GM19351 (cell line): Measurements from ENCODE around the gene INTS1.
"Not testable (repeated sequence)": the region's sequence is repeated elsewhere in the genome, so short reads cannot be mapped to it uniquely, and the experiment has no call there.

ENCODE experiments used
- ATAC-seq: cut with Tn5 transposase; IDR thresholded peaks from one replicate; pipeline ENCODE4 v1.9.1; 2021; ENCODE audit warnings: mild to moderate bottlenecking, moderate library complexity; ENCODE audit not compliant: unreplicated experiment

The INTS1 gene

GRCh38 chr7:1531979-1532455 lies 27.8 kb upstream of the INTS1 start:
- ATAC-seq: no peak

GRCh38 chr7:1531263-1531978 lies 27.2 kb upstream of the INTS1 start:
- ATAC-seq: peak; percentile 17

- peak; percentile 10 for ATAC-seq
Observed at GRCh38 chr7:1530946-1531262, 26.7 kb upstream of the INTS1 start.

- no peak for ATAC-seq
Observed at GRCh38 chr7:1529383-1530116, 25.4 kb upstream of the INTS1 start.

- no peak for ATAC-seq
Observed at GRCh38 chr7:1526271-1526754, 22.1 kb upstream of the INTS1 start.

- no peak for ATAC-seq
Observed at GRCh38 chr7:1525409-1525808, 21.2 kb upstream of the INTS1 start.

- ATAC-seq: no peak
Observed at GRCh38 chr7:1523844-1524243, 19.7 kb upstream of the INTS1 start.

- ATAC-seq: no peak
Observed at GRCh38 chr7:1523208-1523607, 19.0 kb upstream of the INTS1 start.

GRCh38 chr7:1521456-1521855 lies 17.3 kb upstream of the INTS1 start:
- ATAC-seq: no peak

- ATAC-seq: no peak
Observed at GRCh38 chr7:1520539-1521234, 16.5 kb upstream of the INTS1 start.

- ATAC-seq: not testable (repeated sequence)
Observed at GRCh38 chr7:1519322-1519922, 15.2 kb upstream of the INTS1 start.

- ATAC-seq: no peak
Observed at GRCh38 chr7:1516586-1517251, 12.5 kb upstream of the INTS1 start.

- ATAC-seq: not testable (repeated sequence)
Observed at GRCh38 chr7:1515509-1515967, 11.3 kb upstream of the INTS1 start.

- ATAC-seq: no peak
Observed at GRCh38 chr7:1514995-1515401, 10.8 kb upstream of the INTS1 start.

GRCh38 chr7:1514407-1514806 lies 10.2 kb upstream of the INTS1 start:
- no peak for ATAC-seq

- no peak for ATAC-seq
Observed at GRCh38 chr7:1513657-1514095, 9.5 kb upstream of the INTS1 start.

GRCh38 chr7:1512781-1513656 lies 8.8 kb upstream of the INTS1 start:
- ATAC-seq: peak; percentile 73

- no peak for ATAC-seq
Observed at GRCh38 chr7:1511444-1512422, 7.5 kb upstream of the INTS1 start.
